ENCODE data around the gene ODAD2.
"Not testable (repeated sequence)": the region's sequence is repeated elsewhere in the genome, so short reads cannot be mapped to it uniquely, and the experiment has no call there.

Gene ODAD2

DNA sequence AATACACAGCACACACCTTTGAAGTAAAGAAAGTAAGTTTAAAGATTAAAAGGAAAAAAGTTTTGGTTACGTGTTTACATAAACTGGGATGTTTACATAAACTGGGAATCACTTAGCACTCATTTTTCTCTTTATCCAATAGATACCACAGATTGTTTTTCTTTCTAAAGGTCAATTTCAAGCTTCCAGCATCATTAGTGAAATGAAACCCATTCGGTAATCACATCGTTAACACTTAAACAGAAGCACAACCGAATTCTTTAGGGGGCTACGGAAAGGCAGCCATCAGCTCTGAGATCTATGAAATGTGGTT is 1.1 kb downstream of the ODAD2 start:
- TF ChIP-seq, protein P1, sequence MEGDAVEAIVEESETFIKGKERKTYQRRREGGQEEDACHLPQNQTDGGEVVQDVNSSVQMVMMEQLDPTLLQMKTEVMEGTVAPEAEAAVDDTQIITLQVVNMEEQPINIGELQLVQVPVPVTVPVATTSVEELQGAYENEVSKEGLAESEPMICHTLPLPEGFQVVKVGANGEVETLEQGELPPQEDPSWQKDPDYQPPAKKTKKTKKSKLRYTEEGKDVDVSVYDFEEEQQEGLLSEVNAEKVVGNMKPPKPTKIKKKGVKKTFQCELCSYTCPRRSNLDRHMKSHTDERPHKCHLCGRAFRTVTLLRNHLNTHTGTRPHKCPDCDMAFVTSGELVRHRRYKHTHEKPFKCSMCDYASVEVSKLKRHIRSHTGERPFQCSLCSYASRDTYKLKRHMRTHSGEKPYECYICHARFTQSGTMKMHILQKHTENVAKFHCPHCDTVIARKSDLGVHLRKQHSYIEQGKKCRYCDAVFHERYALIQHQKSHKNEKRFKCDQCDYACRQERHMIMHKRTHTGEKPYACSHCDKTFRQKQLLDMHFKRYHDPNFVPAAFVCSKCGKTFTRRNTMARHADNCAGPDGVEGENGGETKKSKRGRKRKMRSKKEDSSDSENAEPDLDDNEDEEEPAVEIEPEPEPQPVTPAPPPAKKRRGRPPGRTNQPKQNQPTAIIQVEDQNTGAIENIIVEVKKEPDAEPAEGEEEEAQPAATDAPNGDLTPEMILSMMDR (IDR thresholded peaks at IDR 0.05; ENCODE audit: low read depth, low read length), result no peak
- H3K4me3 ChIP-seq (ENCODE audit: low read depth, low read length), result peak overlapping the region; percentile 59

DNA sequence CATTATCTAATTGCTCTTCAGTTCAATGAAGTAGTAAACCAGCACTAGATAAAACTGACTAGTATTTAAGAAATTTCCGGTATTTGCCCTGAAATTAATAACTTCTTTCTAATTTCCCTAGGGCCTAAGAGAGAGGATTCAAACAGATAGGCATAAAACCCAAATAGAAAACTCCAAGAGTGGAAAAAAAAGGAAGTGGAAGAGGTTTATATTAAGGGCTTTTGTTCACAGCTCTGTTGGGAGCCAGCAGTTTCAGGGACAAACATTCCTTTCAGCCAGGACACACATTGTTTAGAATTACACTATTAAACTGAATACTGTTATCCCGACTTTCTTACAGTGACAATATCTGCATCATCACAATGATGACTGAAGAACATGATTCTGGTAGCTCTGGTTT is 3.6 kb downstream of the ODAD2 start:
- TF ChIP-seq, protein P1 (IDR thresholded peaks at IDR 0.05; ENCODE audit: low read depth, low read length), result no peak
- H3K4me3 ChIP-seq (ENCODE audit: low read depth, low read length), result no peak overlapping the region

DNA sequence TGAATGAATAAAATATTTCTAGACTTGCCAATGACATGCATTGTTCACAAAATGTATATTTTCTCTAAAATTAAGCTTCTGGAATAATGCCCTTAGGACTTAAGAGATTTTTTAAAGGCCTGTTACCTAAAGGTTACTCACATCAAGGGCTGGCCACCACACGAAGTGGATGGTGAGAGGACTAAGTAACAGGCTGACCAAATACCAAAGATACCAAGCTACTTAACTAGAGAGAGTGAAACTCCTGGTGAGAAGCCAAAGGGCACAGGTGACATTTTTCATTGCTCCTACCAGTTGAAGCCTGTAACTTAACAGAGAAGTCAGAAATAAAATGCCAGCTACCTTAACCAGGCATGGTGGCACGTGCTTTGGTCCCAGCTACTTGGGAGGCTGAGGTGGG is 9.5 kb downstream of the ODAD2 start:
- H3K4me3 ChIP-seq (ENCODE audit: low read depth, low read length), result not testable (repeated sequence)

GRCh38 chr10:27986821-27987220 is 12.1 kb downstream of the ODAD2 start:
- H3K4me3 ChIP-seq (ENCODE audit: low read depth, low read length), result no peak overlapping the region
- TF ChIP-seq, protein P1 (IDR thresholded peaks at IDR 0.05; ENCODE audit: low read depth, low read length), result no peak

DNA sequence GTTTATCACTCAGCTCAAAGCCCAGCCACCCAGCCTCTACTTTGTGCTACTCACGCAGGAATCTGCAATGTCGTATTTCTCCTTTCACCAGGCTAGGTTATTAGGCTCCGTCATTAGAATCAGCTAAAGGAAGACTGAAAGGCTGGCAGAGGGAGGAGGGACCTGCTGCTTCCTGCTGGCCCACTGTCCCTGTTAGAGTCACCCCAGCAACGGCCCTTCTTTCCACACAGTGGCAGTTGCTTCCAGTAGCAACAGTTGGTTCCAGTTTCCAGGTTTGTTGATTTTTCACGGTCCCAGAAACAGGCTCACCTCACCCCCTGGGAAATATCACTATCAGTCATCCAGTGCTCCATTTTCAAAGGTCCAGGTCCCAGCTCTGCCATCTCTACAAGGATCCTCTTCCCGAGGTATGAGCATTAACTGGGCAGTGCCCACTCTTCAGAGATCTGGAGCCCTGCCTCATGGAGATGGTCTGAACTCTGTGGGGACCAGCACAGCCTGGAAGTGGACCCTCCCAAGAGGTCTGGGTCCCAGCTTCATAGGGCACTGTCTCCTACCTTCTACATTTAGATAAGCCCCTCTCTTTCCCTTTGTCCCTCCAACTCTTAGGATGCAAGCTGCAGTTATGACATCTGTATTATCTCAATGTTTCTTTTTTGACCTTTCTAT is 15.9 kb downstream of the ODAD2 start:
- H3K4me3 ChIP-seq (ENCODE audit: low read depth, low read length), result no peak overlapping the region
- TF ChIP-seq, protein P1 (IDR thresholded peaks at IDR 0.05; ENCODE audit: low read depth, low read length), result no peak

DNA sequence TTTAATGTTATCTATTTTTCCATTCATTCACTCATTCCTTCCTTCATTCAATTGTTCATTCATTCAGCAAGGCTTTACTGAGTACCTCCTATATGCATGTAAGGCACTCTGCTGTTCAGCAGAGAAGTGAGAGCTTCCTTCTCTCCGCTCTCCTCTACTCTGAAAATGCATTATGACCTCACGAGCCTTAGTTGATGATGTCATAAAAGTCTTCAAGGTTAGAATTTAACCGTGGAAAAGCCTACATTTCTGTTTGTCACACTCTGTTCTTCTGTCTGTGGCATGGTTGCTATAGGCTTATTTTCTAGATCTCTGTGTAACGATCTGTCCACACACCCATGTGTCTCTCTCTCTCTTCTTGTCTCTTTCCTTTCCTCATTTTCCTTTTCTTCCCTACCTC is 17.1 kb downstream of the ODAD2 start:
- no peak overlapping the region for H3K4me3 ChIP-seq (ENCODE audit: low read depth, low read length)
- TF ChIP-seq, protein P1 (IDR thresholded peaks at IDR 0.05; ENCODE audit: low read depth, low read length), result no peak

DNA sequence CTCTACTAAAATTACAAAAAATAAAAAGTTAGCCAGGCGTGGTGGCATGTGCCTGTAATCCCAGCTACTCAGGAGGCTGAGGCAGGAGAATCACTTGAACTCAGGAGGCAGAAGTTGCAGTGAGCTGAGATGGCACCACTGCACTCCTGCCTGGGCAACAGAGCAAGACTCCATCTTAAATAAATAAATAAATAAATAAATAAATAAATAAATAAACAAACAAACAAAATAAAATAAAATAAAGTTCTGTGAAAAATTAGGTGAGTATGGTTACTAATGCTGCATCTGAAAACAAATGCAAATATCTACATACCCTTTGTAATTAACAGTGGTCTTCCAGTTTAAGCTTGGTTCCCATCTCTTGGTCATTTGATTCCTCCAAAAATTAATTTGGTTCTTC is 28.1 kb downstream of the ODAD2 start:
- H3K4me3 ChIP-seq (ENCODE audit: low read depth, low read length), result not testable (repeated sequence)

DNA sequence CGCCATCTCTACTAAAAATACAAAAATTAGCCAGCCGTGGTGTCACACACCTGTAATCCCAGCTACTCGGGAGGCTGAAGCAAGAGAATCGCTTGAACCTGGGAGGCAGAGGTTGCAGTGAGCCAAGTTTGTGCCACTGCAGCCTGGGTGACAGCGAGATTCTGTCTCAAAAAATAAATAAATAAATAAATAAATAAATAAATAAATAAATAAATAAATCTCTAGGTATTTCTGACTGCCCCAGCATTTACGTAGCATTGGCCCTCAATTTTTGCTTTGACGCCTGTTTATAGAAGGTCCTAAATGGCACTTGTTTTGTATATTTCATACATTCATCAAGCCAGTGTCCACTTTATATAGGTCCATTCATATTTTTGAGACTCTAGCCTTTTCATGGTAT is 28.9 kb downstream of the ODAD2 start:
- H3K4me3 ChIP-seq (ENCODE audit: low read depth, low read length), result not testable (repeated sequence)

GRCh38 chr10:27959093-27959715 is 39.7 kb downstream of the ODAD2 start:
- TF ChIP-seq, protein P1 (IDR thresholded peaks at IDR 0.05; ENCODE audit: low read depth, low read length), result no peak
- H3K4me3 ChIP-seq (ENCODE audit: low read depth, low read length), result no peak overlapping the region

DNA sequence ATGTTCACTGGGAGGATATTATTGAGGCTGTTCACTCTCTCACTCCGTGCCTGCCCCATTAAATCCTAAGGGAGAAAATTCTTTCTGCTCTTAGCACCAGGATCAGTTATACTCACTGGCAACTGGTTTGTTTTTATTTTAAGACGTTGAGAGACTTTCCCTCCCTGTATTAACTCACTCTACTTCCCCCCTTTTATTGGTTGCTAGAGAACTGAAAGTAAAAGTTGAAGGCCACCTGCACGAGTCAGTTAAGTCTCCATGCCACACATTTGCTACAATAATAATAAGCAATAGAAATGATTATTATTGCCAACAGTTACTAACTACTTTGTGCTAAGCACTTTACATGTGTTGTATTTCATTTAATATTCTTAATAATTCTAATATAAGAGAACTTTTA is 40.5 kb downstream of the ODAD2 start:
- H3K4me3 ChIP-seq (ENCODE audit: low read depth, low read length), result not testable (repeated sequence)
